ENCODE measurements around the gene USP25.

Gene USP25

GRCh38 chr21:15831497-15831896, 101.7 kb downstream of the USP25 start:
- TF ChIP-seq REST (IDR thresholded peaks at IDR 0.05; ENCODE audit: insufficient replicate concordance, low read depth) (no peak), CTCF (IDR thresholded peaks at IDR 0.05; ENCODE audit: insufficient read depth, low read length) (no peak), SPI1 (IDR thresholded peaks at IDR 0.05; ENCODE audit: borderline replicate concordance, low read depth) (no peak), GABPA (IDR thresholded peaks at IDR 0.05; ENCODE audit: low read depth) (no peak), POLR2AphosphoS5 (IDR thresholded peaks at IDR 0.05; ENCODE audit: low read depth) (no peak)
- DNase-seq (ENCODE audit: low read depth in 1 of 2, low spot score in 1 of 2): no peak
- no peak overlapping the region for H3K27ac ChIP-seq (replicated peaks)
- no peaks in the 10 kb centered on the region for H3K27me3 ChIP-seq (ENCODE audit: insufficient read depth, poor library complexity, severe bottlenecking)
- no peak overlapping the region for H3K4me3 ChIP-seq (replicated peaks; ENCODE audit: insufficient read depth, low read length)

- TF ChIP-seq REST (IDR thresholded peaks at IDR 0.05; ENCODE audit: insufficient replicate concordance, low read depth) (no peak), GABPA (IDR thresholded peaks at IDR 0.05; ENCODE audit: low read depth) (no peak), POLR2AphosphoS5 (IDR thresholded peaks at IDR 0.05; ENCODE audit: low read depth) (no peak)
- Histone ChIP-seq H3K4me3 (replicated peaks; ENCODE audit: insufficient read depth, low read length) (no peak overlapping the region), H3K27ac (replicated peaks) (no peak overlapping the region), H3K27me3 (ENCODE audit: insufficient read depth, poor library complexity, severe bottlenecking) (no peaks in the 10 kb centered on the region)
- DNase-seq (ENCODE audit: low read depth in 1 of 2, low spot score in 1 of 2): no peak
Observed at GRCh38 chr21:15837645-15838044, 107.9 kb downstream of the USP25 start.

GRCh38 chr21:15839026-15839425, 109.2 kb downstream of the USP25 start:
- no peak overlapping the region for H3K27ac ChIP-seq (replicated peaks)
- TF ChIP-seq REST (IDR thresholded peaks at IDR 0.05; ENCODE audit: insufficient replicate concordance, low read depth): no peak
- no peak for TF ChIP-seq GABPA (IDR thresholded peaks at IDR 0.05; ENCODE audit: low read depth)
- TF ChIP-seq CTCF (IDR thresholded peaks at IDR 0.05; ENCODE audit: insufficient read depth, low read length): no peak
- no peak for TF ChIP-seq POLR2AphosphoS5 (IDR thresholded peaks at IDR 0.05; ENCODE audit: low read depth)
- no peak for TF ChIP-seq SPI1 (IDR thresholded peaks at IDR 0.05; ENCODE audit: borderline replicate concordance, low read depth)

GRCh38 chr21:15839601-15840000, 109.8 kb downstream of the USP25 start:
- H3K4me3 ChIP-seq (replicated peaks; ENCODE audit: insufficient read depth, low read length): no peak overlapping the region
- no peak for DNase-seq (ENCODE audit: low read depth in 1 of 2, low spot score in 1 of 2)
- no peak for TF ChIP-seq REST (IDR thresholded peaks at IDR 0.05; ENCODE audit: insufficient replicate concordance, low read depth)
- no peak for TF ChIP-seq SPI1 (IDR thresholded peaks at IDR 0.05; ENCODE audit: borderline replicate concordance, low read depth)
- no peak for TF ChIP-seq GABPA (IDR thresholded peaks at IDR 0.05; ENCODE audit: low read depth)
- TF ChIP-seq POLR2AphosphoS5 (IDR thresholded peaks at IDR 0.05; ENCODE audit: low read depth): no peak
- no peak for TF ChIP-seq CTCF (IDR thresholded peaks at IDR 0.05; ENCODE audit: insufficient read depth, low read length)
- no peak overlapping the region for H3K27ac ChIP-seq (replicated peaks)
- H3K27me3 ChIP-seq (ENCODE audit: insufficient read depth, poor library complexity, severe bottlenecking): no peaks in the 10 kb centered on the region

More at GRCh38 chr21:15839026-15839425, 109.2 kb downstream of the USP25 start:
- H3K4me3 ChIP-seq (replicated peaks; ENCODE audit: insufficient read depth, low read length): no peak overlapping the region
- DNase-seq (ENCODE audit: low read depth in 1 of 2, low spot score in 1 of 2): no peak
- no peaks in the 10 kb centered on the region for H3K27me3 ChIP-seq (ENCODE audit: insufficient read depth, poor library complexity, severe bottlenecking)
